PFSK-1 (cell line): ENCODE measurements around the gene DOCK4.

Experiments
- FOXP2 ChIP-seq: optimal IDR thresholded peaks from 2 replicates; pipeline ENCODE3; 2011; ENCODE audit warnings: borderline replicate concordance, control low read depth, inconsistent platforms; ENCODE audit not compliant: insufficient read depth; ENCODE audit errors: extremely low read length, extremely low read depth
- POLR2AphosphoS5 ChIP-seq: IDR thresholded peaks from 2 replicates; pipeline ENCODE4 v1.6.1; 2012; ENCODE audit warnings: low read depth, mild to moderate bottlenecking, control low read depth, low read length, moderate library complexity
- SIN3A ChIP-seq: IDR thresholded peaks from 2 replicates; pipeline ENCODE4 v1.6.1; 2012; ENCODE audit warnings: mild to moderate bottlenecking, low read length, moderate library complexity, borderline replicate concordance; ENCODE audit not compliant: insufficient read depth
- TAF1 ChIP-seq: IDR thresholded peaks from 2 replicates; pipeline ENCODE4 v1.6.1; 2012; ENCODE audit warnings: low read length, control low read depth, borderline replicate concordance; ENCODE audit not compliant: insufficient read depth
- TF ChIP-seq, protein P1 (sequence below), 2 experiments: IDR thresholded peaks; 2 replicates each; pipeline versions ENCODE4 v1.6.1 to v1.8.0; 2011 to 2012; ENCODE audit warnings: low read depth in 2 of 2, low read length in 2 of 2, control low read depth in 1 of 2, inconsistent platforms in 1 of 2, mild to moderate bottlenecking in 1 of 2, moderate library complexity in 1 of 2; ENCODE audit not compliant: insufficient read depth in 1 of 2

Gene DOCK4

DNA sequence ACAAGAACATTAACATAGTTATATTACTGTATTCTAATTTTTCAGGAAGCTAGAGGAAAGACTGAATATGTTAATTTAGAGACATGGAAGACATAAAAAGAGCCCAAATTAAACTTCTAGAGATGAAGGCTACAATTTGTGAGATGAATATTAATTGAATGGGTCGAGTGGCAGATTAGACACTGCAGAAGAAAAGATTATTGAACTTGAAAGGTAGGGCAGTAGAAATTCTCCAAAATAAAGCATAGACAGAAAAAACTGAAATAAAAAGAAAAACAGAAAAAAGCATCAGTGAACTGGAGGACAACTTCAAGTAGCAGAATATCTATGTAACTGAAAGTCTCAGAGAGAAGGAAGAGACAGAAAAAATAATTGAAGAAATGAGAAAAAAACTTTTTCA is 369.6 kb downstream of the DOCK4 start:
- TF ChIP-seq, protein P1, sequence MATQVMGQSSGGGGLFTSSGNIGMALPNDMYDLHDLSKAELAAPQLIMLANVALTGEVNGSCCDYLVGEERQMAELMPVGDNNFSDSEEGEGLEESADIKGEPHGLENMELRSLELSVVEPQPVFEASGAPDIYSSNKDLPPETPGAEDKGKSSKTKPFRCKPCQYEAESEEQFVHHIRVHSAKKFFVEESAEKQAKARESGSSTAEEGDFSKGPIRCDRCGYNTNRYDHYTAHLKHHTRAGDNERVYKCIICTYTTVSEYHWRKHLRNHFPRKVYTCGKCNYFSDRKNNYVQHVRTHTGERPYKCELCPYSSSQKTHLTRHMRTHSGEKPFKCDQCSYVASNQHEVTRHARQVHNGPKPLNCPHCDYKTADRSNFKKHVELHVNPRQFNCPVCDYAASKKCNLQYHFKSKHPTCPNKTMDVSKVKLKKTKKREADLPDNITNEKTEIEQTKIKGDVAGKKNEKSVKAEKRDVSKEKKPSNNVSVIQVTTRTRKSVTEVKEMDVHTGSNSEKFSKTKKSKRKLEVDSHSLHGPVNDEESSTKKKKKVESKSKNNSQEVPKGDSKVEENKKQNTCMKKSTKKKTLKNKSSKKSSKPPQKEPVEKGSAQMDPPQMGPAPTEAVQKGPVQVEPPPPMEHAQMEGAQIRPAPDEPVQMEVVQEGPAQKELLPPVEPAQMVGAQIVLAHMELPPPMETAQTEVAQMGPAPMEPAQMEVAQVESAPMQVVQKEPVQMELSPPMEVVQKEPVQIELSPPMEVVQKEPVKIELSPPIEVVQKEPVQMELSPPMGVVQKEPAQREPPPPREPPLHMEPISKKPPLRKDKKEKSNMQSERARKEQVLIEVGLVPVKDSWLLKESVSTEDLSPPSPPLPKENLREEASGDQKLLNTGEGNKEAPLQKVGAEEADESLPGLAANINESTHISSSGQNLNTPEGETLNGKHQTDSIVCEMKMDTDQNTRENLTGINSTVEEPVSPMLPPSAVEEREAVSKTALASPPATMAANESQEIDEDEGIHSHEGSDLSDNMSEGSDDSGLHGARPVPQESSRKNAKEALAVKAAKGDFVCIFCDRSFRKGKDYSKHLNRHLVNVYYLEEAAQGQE (IDR thresholded peaks at IDR 0.05; ENCODE audit: insufficient read depth in 1 of 2, low read depth in 2 of 2, low read length in 2 of 2): no peak
- no peak for TF ChIP-seq POLR2AphosphoS5
- TF ChIP-seq FOXP2: no peak
- no peak for TF ChIP-seq TAF1
- TF ChIP-seq SIN3A: no peak

DNA sequence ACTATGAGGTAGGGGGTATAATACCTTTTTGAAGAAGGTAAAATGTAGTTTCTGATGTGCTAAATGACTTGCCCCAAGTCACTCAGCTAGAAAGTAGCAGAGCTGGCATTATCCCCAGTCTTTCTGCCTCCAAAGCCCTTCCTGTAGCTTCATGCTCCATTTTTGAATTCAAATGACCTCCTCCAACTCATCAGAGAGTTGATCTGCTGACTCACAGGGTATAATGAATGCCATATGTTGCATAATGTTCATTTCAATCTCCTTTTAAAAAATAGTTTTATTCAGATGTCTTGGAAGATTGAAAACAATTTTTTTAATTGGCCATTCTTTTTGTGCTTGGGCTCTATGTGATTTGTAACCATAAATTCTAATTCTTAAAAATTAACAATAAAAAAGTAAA is 371.1 kb downstream of the DOCK4 start:
- TF ChIP-seq, protein P1 (IDR thresholded peaks at IDR 0.05; ENCODE audit: insufficient read depth in 1 of 2, low read depth in 2 of 2, low read length in 2 of 2): no peak
- no peak for TF ChIP-seq FOXP2
- no peak for TF ChIP-seq SIN3A
- TF ChIP-seq POLR2AphosphoS5: no peak
- no peak for TF ChIP-seq TAF1

DNA sequence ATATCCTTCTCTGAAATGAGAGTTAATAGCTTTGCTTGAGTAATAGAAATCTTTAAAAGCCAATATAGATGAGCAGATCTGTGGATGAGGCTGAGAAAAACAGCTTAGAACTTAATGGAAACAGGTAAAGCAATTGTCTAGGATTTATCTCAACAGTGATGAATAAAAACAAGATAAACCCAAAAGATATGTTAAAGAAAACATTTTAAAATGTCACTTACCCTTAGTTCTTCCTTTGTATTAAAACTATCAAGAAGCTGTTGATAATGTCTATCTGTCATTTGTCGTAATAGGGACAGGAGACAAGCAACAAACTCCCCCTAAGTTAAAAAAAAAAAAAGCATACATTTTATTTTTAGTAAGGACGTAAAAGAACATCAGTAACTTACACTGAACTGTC is 371.8 kb downstream of the DOCK4 start:
- no peak for TF ChIP-seq POLR2AphosphoS5
- no peak for TF ChIP-seq SIN3A
- TF ChIP-seq, protein P1 (IDR thresholded peaks at IDR 0.05; ENCODE audit: insufficient read depth in 1 of 2, low read depth in 2 of 2, low read length in 2 of 2): no peak
- no peak for TF ChIP-seq TAF1
- no peak for TF ChIP-seq FOXP2

DNA sequence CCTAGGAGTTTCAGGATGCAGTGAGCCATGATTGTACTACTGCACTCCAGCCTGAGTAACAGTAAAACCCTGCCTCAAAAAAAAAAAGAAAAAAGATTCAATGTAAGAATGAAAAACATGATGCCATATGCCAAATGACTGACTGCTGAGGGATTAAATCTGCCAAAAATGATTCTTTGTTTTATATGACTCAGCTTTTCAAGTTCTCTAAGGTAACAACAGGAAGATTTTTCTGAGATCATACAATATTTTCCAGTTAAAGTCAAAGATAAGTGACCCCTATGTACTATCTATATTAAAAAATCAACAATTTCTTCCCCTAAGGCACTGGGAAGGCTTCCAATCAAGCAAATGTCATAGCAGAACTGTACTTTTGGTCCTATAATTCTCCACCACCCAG is 372.7 kb downstream of the DOCK4 start:
- no peak for TF ChIP-seq SIN3A
- TF ChIP-seq POLR2AphosphoS5: no peak
- TF ChIP-seq, protein P1 (IDR thresholded peaks at IDR 0.05; ENCODE audit: insufficient read depth in 1 of 2, low read depth in 2 of 2, low read length in 2 of 2): no peak
- TF ChIP-seq FOXP2: no peak
- no peak for TF ChIP-seq TAF1

DNA sequence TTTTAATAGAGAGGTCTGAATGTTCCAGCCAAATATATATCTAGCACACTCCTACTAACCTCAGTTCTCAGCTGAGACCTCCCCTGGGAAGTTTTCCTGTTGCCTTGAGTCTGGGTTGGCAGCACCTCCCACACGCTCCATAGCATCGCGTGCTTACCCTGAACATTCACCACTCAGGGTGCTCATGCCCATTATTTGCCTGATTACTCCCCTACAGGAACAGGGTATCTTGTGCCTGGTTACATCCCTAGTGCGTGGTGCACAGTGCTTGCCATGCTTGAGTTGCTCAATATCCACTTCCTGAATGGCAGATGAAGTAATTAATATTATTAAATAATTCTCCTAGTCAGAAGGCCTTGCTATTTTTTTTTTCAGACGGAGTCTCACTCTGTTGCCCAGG is 374.0 kb downstream of the DOCK4 start:
- TF ChIP-seq SIN3A (no peak), TAF1 (no peak), FOXP2 (no peak), POLR2AphosphoS5 (no peak)
- TF ChIP-seq, protein P1 (IDR thresholded peaks at IDR 0.05; ENCODE audit: insufficient read depth in 1 of 2, low read depth in 2 of 2, low read length in 2 of 2): no peak
